Heart left ventricle (tissue), 13 donors: ENCODE measurements around the gene TMPRSS7.

ENCODE experiments used
- POLR2A ChIP-seq, 2 donors: fragments of 450-650 bp; IDR thresholded peaks; one replicate each; pipeline ENCODE4 v1.6.1; 2017; ENCODE audit warnings: antibody characterized with exemption in 2 of 2, mild to moderate bottlenecking in 2 of 2, moderate library complexity in 2 of 2
- TF ChIP-seq, protein P1 (sequence below), 12 donors: fragments of 200-600 bp; sonication (generic) in 4 of 12; IDR thresholded peaks; one replicate each; pipeline versions ENCODE4 v1.5.0 to v1.8.0; 2018 to 2022; ENCODE audit warnings: antibody characterized with exemption in 12 of 12, mild to moderate bottlenecking in 5 of 12
- donor health status: ischemic (EF 13 %, LVEDD 7.1; RV severe dilation, severe dysfunction).
- donor health status: DM: no; HTN: yes; CAD: no.
- donor health status: DM: no; HTN: no; CAD: no.
- donor health status: ischemic (EF 25% LVEDD 6.9; RV normal size, moderate dysfunction).
- donor health status: ischemic (EF 25% LVEDD 5.7; RV mildly dilated, moderate dysfunction).
- donor health status: ischemic (EF 35%, LVEDD 5.7; RV mildly dilated, moderate dysfunction).
- donor health status: nonischemic (EF 11% LVEDD 7.7; RV severe dilation, severe dysfunction).
- donor health status: DM: yes; HTN: yes; CAD: no.
- donor health status: PGD.
- donor health status: ischemic (EF 29% LVEDD 5.4; RV normal size, mild dysfunction).
- donor health status: nonischemic (EF 23%, LVEDD 6.1; RV moderate dilation, normal function).

DNA sequence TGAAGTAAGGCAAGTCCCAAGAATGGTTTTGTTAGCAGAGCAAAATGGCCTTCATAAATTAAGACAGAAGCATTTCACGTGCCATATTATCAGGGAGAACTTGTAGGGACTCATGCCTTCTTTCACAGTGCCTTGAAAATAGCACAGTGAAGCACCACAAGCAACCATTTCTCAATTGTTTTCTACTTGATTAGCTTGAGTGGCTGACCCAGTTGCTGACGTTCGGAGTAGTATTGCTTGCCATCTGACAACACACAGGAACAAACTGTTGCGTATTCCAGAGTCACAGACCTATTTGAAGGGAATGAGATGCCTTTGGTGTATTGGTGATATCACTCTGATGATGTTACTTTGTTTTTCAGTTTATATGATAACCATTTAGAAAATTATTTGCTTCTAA is 48.7 kb downstream of the TMPRSS7 start:
- TF ChIP-seq, protein P1, sequence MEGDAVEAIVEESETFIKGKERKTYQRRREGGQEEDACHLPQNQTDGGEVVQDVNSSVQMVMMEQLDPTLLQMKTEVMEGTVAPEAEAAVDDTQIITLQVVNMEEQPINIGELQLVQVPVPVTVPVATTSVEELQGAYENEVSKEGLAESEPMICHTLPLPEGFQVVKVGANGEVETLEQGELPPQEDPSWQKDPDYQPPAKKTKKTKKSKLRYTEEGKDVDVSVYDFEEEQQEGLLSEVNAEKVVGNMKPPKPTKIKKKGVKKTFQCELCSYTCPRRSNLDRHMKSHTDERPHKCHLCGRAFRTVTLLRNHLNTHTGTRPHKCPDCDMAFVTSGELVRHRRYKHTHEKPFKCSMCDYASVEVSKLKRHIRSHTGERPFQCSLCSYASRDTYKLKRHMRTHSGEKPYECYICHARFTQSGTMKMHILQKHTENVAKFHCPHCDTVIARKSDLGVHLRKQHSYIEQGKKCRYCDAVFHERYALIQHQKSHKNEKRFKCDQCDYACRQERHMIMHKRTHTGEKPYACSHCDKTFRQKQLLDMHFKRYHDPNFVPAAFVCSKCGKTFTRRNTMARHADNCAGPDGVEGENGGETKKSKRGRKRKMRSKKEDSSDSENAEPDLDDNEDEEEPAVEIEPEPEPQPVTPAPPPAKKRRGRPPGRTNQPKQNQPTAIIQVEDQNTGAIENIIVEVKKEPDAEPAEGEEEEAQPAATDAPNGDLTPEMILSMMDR (IDR thresholded peaks at IDR 0.05), result no peak
- no peak for TF ChIP-seq POLR2A (IDR thresholded peaks at IDR 0.05)
